ENCODE measurements around the gene FOXO3.
A peak's percentile ranks its signal among the peaks of the same experiment; 100 is the strongest.

FOXO3 gene

DNA sequence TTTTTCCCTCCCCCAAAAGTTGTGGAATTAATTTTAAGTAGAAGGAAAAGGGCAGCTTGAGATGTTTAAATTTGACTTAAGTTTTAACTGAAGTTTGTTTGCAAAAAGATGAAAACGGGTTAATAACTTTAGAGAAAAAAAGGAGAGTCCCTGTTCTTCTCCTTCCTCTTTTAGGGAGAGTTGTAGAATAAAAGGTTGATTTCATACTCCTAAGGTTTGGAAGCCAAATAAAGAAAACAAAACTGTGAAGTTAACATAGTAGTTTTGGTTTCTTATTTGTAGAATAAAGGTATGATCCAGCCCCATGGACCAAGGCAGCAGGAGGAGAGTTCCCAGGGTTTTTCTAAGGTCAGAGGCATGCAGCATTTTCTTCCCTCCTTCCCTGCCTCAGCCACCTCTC is 33.4 kb downstream of the FOXO3 start:
- FAIRE-seq (no peak), DNase-seq (ENCODE audit: low spot score) (no peak)

- FAIRE-seq (no peak), DNase-seq (ENCODE audit: low spot score) (no peak)
Measured at GRCh38 chr6:108594640-108595039, 33.9 kb downstream of the FOXO3 start.

DNA sequence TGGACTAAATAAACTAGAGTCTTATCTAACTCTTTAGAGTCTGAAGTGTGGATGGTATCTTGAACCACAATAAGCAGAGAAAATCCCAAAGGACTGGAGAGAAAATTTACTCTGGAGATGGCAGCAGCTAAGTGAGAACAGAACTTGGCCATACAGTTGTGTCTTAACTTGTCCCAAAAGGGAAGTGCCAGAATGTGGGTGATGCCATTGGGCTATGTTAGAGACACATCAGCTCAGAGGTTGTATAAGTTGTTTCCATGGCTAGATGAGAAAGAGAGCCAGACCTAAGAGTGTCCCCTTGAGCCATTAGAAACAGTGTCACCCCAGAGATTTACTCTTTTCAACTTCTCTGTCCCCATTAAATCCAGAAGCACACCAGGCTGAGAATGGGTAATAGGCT is 36.2 kb downstream of the FOXO3 start:
- DNase-seq (ENCODE audit: low spot score) (no peak), FAIRE-seq (no peak)

DNA sequence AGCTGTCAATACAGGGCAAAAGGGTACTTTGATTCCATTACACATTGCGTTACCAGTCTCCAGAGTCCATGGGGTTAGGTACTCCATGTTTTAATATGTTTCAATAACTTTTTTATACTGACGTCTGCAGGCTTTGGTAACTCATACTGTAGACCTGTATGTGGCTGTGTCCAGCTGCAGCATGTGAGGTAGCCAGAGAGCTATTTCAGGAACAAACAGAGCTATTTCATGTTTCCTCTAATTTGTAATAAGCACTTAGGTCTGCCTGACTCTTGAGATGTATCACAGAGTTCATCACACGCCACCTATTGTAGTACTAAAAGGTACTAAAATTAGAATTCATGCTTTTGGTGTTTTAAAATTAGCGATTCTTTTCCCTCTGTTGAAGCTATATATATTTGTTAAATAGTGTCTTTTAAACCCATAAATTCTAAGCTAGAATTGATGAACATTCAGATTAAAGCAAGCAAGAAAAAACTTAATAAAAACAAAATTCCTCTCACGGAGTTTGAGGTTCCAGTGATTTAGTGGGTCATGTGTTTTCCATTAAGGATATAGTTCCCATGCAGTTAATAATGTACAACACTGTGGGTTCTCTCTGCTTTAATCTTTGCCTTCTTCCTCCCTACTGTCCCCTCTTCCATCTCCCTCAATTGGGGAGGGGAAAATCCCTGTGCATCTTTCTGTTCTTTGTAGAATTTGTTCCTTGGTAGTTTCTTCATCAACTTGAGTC is 37.0 kb downstream of the FOXO3 start:
- DNase-seq (ENCODE audit: low spot score) (no peak), FAIRE-seq (no peak)

DNA sequence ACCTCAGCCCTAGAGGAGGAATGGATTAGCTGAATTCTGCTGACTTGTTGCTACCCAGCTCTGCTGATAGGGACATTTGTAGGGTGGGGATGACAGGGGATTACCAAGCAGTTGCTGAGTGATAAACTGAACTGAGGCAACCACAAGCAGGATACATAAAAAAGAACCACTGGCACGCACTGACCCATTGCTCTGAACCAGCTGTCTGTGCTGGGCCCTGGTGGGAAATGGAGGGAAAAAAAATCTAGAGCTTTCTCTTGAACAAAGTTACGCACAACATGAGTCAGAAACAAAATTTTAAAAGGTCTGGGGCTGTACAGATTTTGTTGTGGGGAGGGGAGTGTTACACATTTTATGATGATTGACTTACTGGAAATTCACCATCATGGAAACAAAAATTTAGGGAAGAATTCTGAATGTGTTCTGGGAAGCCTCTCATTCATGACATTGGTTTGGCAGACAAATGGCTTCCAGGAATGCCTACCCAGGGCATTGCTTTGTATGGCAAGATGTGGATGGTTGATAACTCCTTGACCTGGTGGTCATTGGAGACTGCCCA is 37.7 kb downstream of the FOXO3 start:
- FAIRE-seq: no peak

GRCh38 chr6:108604156-108604555 is 43.4 kb downstream of the FOXO3 start:
- DNase-seq (ENCODE audit: low spot score) (no peak), FAIRE-seq (no peak)

More for the DNA sequence above, 37.7 kb downstream of the FOXO3 start:
- no peak for DNase-seq (ENCODE audit: low spot score)

DNA sequence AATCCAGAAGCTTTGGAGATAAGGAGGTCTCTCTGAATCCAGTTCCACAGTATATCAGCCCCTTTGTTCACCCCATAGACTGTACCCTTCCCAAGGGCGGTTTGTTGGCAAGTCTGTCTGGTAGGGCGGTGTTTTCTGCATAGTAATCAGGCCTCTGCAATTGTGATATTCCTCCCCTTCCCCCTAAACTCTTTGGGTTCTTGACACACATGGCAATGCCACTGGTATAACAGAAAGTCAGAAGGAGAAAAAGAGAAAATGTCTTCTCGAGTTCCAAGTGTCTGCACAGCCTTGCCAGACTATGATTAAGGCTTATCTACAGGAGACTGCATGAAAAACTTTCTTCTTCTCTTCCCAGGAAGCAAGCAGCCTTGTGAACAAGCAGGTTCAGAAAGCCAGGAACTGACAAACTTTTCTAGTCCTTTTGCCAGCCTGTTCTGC is 45.6 kb downstream of the FOXO3 start:
- DNase-seq (ENCODE audit: low spot score): no peak
- no peak for FAIRE-seq

DNA sequence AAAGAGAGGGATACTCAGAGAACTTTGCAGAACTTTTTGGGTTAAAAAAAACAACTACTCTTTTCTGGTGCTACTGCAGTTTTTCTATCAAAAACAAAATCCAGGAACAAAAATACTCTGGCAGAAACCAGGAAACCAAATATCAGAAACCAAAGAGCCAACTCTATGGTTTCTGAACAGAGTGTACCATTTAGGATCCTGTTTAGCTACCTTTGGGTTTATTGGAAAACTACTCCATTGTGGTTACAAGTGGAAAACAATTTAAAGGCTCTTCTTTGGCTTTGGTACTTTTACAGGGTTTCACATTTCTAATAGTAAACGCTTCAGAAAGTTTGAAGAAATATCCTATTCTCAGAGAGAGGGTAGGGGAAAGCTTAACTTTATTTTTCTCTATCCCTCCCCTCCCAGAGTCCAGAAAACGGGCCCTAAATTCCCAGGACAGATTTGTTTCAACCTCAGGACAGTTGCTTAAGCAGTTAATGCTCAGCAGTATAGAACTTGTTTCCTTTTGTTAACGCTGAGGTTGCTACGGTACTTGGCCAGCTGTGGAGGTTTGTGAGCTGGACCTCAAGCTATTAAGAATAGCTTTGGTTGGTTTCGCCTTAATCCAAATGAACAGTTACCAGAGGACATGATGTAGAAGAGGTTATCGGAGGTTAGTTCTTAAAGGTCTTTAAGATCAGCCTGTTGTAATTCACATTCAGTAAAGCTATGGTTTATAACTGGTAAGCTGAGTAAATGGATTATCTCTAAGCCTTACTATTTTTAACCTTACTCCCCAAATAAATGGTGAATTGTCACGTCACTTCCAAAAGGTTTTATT is 47.9 kb downstream of the FOXO3 start:
- DNase-seq (ENCODE audit: low spot score): no peak
- FAIRE-seq: no peak

- no peak for FAIRE-seq
- peak; percentile 43 for DNase-seq (ENCODE audit: low spot score)
Measured at GRCh38 chr6:108609276-108609769, 48.6 kb downstream of the FOXO3 start.

GRCh38 chr6:108610270-108610839 is 49.6 kb downstream of the FOXO3 start:
- FAIRE-seq (no peak), DNase-seq (ENCODE audit: low spot score) (no peak)

DNA sequence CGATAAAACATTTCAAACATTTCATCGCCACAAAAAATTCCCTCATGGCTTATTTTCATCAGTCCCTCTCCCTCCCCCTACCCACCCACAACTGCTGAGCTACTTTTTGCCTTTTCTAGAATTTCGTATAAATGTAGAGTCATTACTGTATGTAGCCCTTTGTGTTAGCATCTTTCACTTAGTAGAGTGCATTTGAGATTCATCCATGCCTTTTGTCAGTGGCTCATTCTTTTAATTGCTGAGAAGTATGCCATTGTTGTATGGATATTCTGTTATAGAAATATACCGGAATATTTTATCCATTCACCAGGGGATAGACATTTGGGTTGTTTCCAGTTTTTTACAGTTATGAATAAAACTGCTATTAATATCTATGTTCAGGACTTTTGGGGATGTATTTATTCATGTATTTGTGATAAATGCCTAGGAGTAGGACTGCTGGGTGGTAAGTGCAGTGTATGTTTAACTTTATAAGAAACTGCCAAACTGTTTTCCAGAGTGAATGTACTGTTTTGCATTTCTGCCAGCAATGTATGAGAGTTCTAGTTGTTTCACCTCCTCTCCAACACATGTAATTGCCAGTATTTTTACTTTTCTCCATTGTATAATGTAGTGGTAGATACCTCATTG is 50.4 kb downstream of the FOXO3 start:
- FAIRE-seq: no peak
- no peak for DNase-seq (ENCODE audit: low spot score)

DNA sequence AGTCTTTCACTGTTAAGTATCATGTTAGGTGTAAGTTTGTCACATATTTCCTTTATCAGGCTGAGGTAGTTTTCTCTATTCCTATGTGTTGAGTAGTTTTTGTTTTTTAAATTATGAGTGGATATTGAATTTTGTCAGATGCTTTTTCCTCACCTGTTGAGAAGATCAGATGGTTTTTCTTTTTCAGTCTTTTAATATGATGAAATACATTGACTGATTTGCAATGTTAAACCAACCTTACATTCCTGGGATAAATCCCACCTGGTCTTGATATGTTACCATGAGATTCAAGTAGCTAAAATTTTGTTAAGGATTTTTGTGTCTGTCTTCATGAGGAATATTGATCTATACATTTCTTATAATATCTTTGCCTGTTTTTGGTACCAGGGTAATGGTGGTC is 52.1 kb downstream of the FOXO3 start:
- no peak for FAIRE-seq
- DNase-seq (ENCODE audit: low spot score): no peak

- DNase-seq (ENCODE audit: low spot score) (no peak), FAIRE-seq (no peak)
Measured at GRCh38 chr6:108616544-108616943, 55.8 kb downstream of the FOXO3 start.

DNA sequence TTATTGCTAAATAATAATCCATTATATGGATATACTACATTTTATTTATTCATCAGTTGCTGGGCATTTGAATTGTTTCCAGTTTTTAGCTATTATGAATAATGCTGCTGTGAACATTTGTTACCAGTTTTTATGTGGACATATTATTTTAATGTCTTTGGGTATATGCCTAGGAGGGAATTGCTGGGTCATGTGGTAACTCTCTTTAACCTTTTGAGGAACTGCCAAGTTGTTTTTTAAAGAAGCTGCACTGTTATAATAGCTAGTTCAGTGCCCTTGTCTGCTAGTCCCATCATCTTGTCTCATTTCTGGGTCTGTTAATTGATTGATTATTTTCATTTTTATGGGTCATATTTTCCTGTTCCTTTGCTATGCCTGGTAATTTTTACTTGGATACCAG is 56.3 kb downstream of the FOXO3 start:
- DNase-seq (ENCODE audit: low spot score) (no peak), FAIRE-seq (no peak)

DNA sequence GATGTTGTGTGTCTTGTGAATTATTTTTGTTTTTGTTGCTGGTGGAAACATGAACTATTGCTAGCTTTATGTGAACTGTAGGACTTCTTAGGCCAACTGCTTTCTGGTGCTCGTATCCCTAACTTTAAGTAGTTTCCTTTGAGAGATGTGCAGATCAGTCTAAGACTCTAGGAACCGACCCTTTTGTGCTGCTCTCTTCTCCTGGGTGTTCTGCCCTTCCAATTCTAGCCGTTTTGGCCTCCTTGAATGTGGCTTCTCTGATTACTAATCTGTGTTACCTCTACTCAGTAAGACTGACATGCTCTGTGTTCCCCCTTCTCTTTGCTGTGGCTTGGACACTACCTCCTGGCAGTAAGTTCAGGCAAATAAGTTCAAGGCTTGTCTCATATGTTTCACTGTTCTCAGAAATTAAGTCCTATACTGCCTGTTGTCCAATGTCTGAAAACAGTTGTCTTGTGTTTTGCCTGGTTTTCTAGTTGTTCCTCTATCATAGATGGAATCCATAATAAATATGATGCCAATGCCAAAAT is 58.0 kb downstream of the FOXO3 start:
- no peak for DNase-seq (ENCODE audit: low spot score)
- no peak for FAIRE-seq

DNA sequence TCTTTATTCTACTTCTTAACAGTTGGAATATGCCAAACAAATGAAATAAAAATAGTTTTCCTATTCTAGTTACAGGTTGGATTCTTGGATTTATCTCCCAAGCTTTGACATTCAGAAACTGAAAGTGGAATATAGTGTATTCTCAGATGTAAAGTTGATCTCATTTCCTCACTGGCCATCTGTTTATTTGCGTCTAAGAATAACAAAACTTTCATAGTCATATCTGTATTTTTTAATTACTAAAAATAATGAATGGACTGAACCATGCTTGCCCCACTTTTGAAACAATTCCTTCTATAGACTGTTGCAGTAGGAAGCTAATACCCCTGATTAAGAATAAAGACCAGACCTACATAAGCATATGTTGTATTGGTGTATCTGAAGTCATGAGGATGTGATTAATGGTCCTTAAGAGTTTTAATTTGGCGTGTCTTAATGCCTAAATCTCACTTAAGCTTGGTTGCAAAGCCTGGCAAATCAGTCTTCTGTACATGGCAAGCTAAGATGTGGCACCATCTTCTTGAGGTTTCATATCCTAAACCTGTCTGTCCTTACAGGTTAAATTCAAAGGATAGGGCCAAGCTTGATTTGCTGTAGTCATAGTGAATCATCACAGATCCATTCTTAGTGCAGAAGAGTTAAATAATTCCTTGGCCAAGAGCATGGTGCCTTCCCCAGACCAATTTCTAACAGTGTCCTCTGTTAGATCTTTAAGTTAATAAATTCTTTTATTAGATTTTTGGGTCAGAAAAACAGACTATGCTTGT is 58.9 kb downstream of the FOXO3 start:
- FAIRE-seq (no peak), DNase-seq (ENCODE audit: low spot score) (no peak)

- FAIRE-seq (no peak), DNase-seq (ENCODE audit: low spot score) (no peak)
Measured at GRCh38 chr6:108621117-108621516, 60.4 kb downstream of the FOXO3 start.

DNA sequence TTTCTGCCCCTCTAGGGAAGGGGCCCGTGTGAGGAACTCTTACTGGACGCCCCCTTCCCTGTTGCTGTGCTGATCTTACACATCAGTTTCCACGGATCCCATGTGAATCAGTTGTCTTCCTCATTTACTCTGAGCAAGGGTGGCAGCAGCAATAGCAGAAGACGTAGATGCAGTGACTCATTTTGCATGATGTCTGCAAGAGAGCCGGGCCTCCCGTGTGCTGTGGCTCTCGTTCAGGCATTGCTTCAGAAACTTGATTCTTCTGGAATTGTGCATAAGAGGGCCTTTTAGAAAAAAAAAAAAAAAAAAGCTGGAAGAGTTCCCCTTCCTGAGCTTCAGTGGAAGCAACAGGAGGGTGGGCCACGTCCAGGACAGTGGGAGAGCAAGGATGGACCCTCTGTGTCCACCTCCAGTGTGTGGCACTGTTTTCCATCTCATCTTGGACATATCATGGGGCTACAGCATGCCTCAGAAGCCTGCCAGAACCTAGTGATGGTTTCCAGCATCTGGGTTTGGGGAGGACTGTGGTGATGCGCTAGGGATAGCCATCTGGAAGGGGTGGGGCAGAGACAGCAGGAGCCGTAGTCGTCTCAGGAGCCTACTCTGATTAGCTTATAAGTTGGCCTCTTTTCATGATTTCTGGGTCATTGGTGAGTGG is 62.1 kb downstream of the FOXO3 start:
- FAIRE-seq: no peak
- no peak for DNase-seq (ENCODE audit: low spot score)

DNA sequence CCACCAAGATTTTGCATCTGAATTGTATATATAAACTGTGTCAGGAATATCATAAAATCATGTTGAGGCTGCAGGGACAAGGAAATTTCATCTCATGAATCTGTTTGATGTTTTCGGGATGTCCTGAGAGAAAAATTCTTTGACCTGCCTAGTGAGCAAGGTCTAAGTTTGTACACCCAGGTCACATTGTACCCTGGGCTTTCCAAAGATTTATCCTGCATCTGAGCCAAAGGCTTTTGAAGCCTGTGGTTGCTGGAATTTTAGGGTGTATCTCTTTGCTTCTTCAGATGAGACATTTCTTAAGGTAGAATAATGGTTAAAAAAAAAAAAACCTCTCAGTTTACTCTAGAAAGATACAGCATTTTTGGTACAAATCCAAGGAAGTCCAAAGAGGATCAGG is 63.3 kb downstream of the FOXO3 start:
- no peak for FAIRE-seq

DNA sequence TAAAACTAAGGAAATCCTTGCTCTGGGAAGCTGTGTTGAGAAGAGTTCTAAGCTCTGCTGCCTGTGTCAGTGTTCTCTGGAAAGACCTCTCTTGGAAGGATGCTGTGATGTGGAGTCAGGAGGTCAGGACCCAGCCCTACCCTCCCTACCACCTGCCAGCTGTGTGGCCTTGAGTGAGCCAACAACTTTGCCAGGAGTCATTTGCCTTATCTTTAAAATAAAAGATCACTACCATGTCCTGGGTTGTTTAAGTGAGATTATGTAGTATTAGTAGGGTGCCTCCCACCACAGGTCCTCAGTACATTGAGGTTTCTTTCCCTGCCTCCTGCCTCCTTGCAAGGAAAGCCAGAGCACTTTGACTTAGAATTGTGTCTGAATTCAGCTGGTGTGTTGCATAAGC is 64.9 kb downstream of the FOXO3 start:
- FAIRE-seq: no peak

More for the DNA sequence above, 63.3 kb downstream of the FOXO3 start:
- no peak for DNase-seq (ENCODE audit: low spot score)

More for the DNA sequence above, 64.9 kb downstream of the FOXO3 start:
- no peak for DNase-seq (ENCODE audit: low spot score)

All from urothelium cell line (cell line).